GM10266 (cell line): ENCODE results near the gene SLC38A10.

Source experiments
- DNase-seq: peaks from one replicate; pipeline ENCODE4 v3.0.0; 2012; ENCODE audit errors: extremely low spot score
- CTCF ChIP-seq: IDR thresholded peaks from 2 replicates; pipeline ENCODE4 v1.5.1; 2012; ENCODE audit warnings: mild to moderate bottlenecking, low read depth; ENCODE audit not compliant: control insufficient read depth, insufficient read depth; ENCODE audit errors: missing control alignments

Gene SLC38A10

GRCh38 chr17:81290230-81290629 is 4.9 kb downstream of the SLC38A10 start:
- no peak for DNase-seq
- no peak for TF ChIP-seq CTCF

GRCh38 chr17:81289627-81290026 is 5.5 kb downstream of the SLC38A10 start:
- TF ChIP-seq CTCF: no peak
- DNase-seq: no peak

GRCh38 chr17:81288715-81289114 is 6.4 kb downstream of the SLC38A10 start:
- no peak for TF ChIP-seq CTCF
- no peak for DNase-seq

- no peak for TF ChIP-seq CTCF
- DNase-seq: no peak
Measured at GRCh38 chr17:81287741-81288430, 7.2 kb downstream of the SLC38A10 start.

GRCh38 chr17:81287152-81287551 is 8.0 kb downstream of the SLC38A10 start:
- no peak for TF ChIP-seq CTCF

GRCh38 chr17:81286491-81287145 is 8.5 kb downstream of the SLC38A10 start:
- no peak for TF ChIP-seq CTCF
- DNase-seq: no peak

More at GRCh38 chr17:81287152-81287551, 8.0 kb downstream of the SLC38A10 start:
- DNase-seq: no peak

GRCh38 chr17:81285894-81286293 is 9.2 kb downstream of the SLC38A10 start:
- no peak for DNase-seq
- no peak for TF ChIP-seq CTCF
